H9 (cell line): ENCODE data around the gene P2RX2. TPM values are rescaled to one million over a fixed set of nuclear protein-coding genes. Genes with fewer than 3 reads are reported as not detected.

Source experiments
- DNase-seq: peaks from one replicate; pipeline ENCODE4 v3.0.0-alpha.2; 2017
- H2AFZ ChIP-seq: one replicate; pipeline ENCODE4 v1.6.1; 2013; ENCODE audit warnings: mild to moderate bottlenecking, low read length, control low read depth, moderate library complexity
- H2AK5ac ChIP-seq: 2 replicates; pipeline ENCODE4 v1.6.1; 2013; ENCODE audit warnings: low read length, control low read depth, mixed read lengths; ENCODE audit not compliant: insufficient read length
- H2BK120ac ChIP-seq: one replicate; pipeline ENCODE4 v1.6.1; 2013; ENCODE audit warnings: low read depth, mild to moderate bottlenecking, low read length, control low read depth, inconsistent platforms; ENCODE audit not compliant: poor library complexity, severe bottlenecking
- H2BK12ac ChIP-seq: 2 replicates; pipeline ENCODE4 v1.6.1; 2013; ENCODE audit warnings: low read length, control low read depth, mixed read lengths, low read depth; ENCODE audit not compliant: insufficient read length
- H2BK15ac ChIP-seq: 2 replicates; pipeline ENCODE4 v1.6.1; 2013; ENCODE audit warnings: low read depth, low read length, control low read depth
- H2BK20ac ChIP-seq: one replicate; pipeline ENCODE4 v1.6.1; 2013; ENCODE audit warnings: low read depth, mild to moderate bottlenecking, low read length, control low read depth, inconsistent platforms; ENCODE audit not compliant: poor library complexity, severe bottlenecking
- H2BK5ac ChIP-seq: 2 replicates; pipeline ENCODE4 v1.6.1; 2013; ENCODE audit warnings: low read length, control low read depth, mixed read lengths; ENCODE audit not compliant: insufficient read length
- H3K14ac ChIP-seq: 2 replicates; pipeline ENCODE4 v1.6.1; 2013; ENCODE audit warnings: low read length, control low read depth; ENCODE audit not compliant: insufficient read depth
- H3K18ac ChIP-seq: 2 replicates; pipeline ENCODE4 v1.6.1; 2013; ENCODE audit warnings: low read depth, mild to moderate bottlenecking, mixed read lengths, low read length, control low read depth; ENCODE audit not compliant: insufficient read length
- H3K23ac ChIP-seq: 2 replicates; pipeline ENCODE4 v1.6.1; 2013; ENCODE audit warnings: low read length, control low read depth, mixed read lengths, low read depth; ENCODE audit not compliant: insufficient read length
- H3K23me2 ChIP-seq: 2 replicates; pipeline ENCODE4 v1.6.1; 2013; ENCODE audit warnings: low read depth, mild to moderate bottlenecking, mixed read lengths, low read length, control low read depth; ENCODE audit not compliant: insufficient read length, poor library complexity, severe bottlenecking
- H3K27ac ChIP-seq: 2 replicates; pipeline ENCODE4 v1.5.1; 2013; ENCODE audit warnings: low read length, control low read depth, mixed read lengths, low read depth; ENCODE audit not compliant: insufficient read length
- H3K27me3 ChIP-seq: 2 replicates; pipeline ENCODE4 v1.6.1; 2013; ENCODE audit warnings: low read length, control low read depth, inconsistent platforms; ENCODE audit not compliant: insufficient read depth
- H3K4ac ChIP-seq: 2 replicates; pipeline ENCODE4 v1.6.1; 2013; ENCODE audit warnings: low read depth, mild to moderate bottlenecking, control low read depth, inconsistent platforms, low read length, moderate library complexity
- H3K4me1 ChIP-seq: 2 replicates; pipeline ENCODE4 v1.6.1; 2013; ENCODE audit warnings: low read length, control low read depth, inconsistent platforms; ENCODE audit not compliant: insufficient read depth
- H3K4me2 ChIP-seq: 2 replicates; pipeline ENCODE4 v1.6.1; 2013; ENCODE audit warnings: low read length, control low read depth, mixed read lengths; ENCODE audit not compliant: insufficient read length, insufficient read depth
- H3K56ac ChIP-seq: 2 replicates; pipeline ENCODE4 v1.6.1; 2013; ENCODE audit warnings: low read depth, mild to moderate bottlenecking, mixed read lengths, low read length, control low read depth; ENCODE audit not compliant: insufficient read length
- H3K79me1 ChIP-seq: 2 replicates; pipeline ENCODE4 v1.6.1; 2013; ENCODE audit warnings: low read depth, mild to moderate bottlenecking, moderate library complexity, low read length, control low read depth, inconsistent platforms; ENCODE audit not compliant: insufficient read depth, poor library complexity, severe bottlenecking
- H3K79me2 ChIP-seq: 2 replicates; pipeline ENCODE4 v1.6.1; 2013; ENCODE audit warnings: low read length, control low read depth, inconsistent platforms; ENCODE audit not compliant: insufficient read depth
- H3K9ac ChIP-seq: 2 replicates; pipeline ENCODE4 v1.6.1; 2013; ENCODE audit warnings: low read length, control low read depth, mixed read lengths; ENCODE audit not compliant: insufficient read length; ENCODE audit errors: extremely low read depth
- H3K9me3 ChIP-seq: one replicate; pipeline ENCODE4 v1.6.1; 2013; ENCODE audit warnings: low read depth, low read length, inconsistent platforms; ENCODE audit not compliant: control insufficient read depth
- H3T11ph ChIP-seq: one replicate; pipeline ENCODE4 v1.6.1; 2013; ENCODE audit warnings: mild to moderate bottlenecking, low read length, control low read depth, inconsistent platforms
- H4K20me1 ChIP-seq: one replicate; pipeline ENCODE4 v1.6.1; 2013; ENCODE audit not compliant: control insufficient read depth, insufficient read length, insufficient read depth
- H4K5ac ChIP-seq: 2 replicates; pipeline ENCODE4 v1.6.1; 2013; ENCODE audit warnings: low read depth, mild to moderate bottlenecking, mixed read lengths, low read length, control low read depth; ENCODE audit not compliant: insufficient read length
- H4K8ac ChIP-seq: replicated peaks from 2 replicates; pipeline ENCODE4 v1.6.1; 2013; ENCODE audit warnings: low read length, control low read depth, mixed read lengths, low read depth; ENCODE audit not compliant: insufficient read length
- H4K91ac ChIP-seq: 2 replicates; pipeline ENCODE4 v1.6.1; 2013; ENCODE audit warnings: low read depth, mild to moderate bottlenecking, moderate library complexity, mixed read lengths, low read length, control low read depth; ENCODE audit not compliant: insufficient read length
- H3K27ac Mint-ChIP-seq, 3 experiments: 2 replicates in 2 of 3; 3 replicates in 1 of 3; pipeline ENCODE4 v1.8.0; 2020 to 2021; ENCODE audit warnings: mixed read lengths in 3 of 3, mild to moderate bottlenecking in 1 of 3, moderate library complexity in 1 of 3
- H3K27me3 Mint-ChIP-seq: 2 replicates; pipeline ENCODE4 v1.8.0; 2021; ENCODE audit warnings: low read depth, mild to moderate bottlenecking, moderate library complexity, mixed read lengths
- H3K36me3 Mint-ChIP-seq, 3 experiments: 2 replicates in 2 of 3; 3 replicates in 1 of 3; pipeline ENCODE4 v1.8.0; 2020 to 2021; ENCODE audit warnings: low read depth in 3 of 3, mixed read lengths in 3 of 3; ENCODE audit not compliant: insufficient read depth in 1 of 3
- H3K4me1 Mint-ChIP-seq, 2 experiments: 2 replicates each; pipeline ENCODE4 v1.8.0; 2020; ENCODE audit warnings: mixed read lengths in 2 of 2
- H3K4me3 Mint-ChIP-seq, 2 experiments: 2 replicates in 1 of 2; 3 replicates in 1 of 2; pipeline ENCODE4 v1.8.0; 2020 to 2021; ENCODE audit warnings: mild to moderate bottlenecking in 2 of 2, mixed read lengths in 2 of 2, moderate library complexity in 1 of 2
- H3K9me3 Mint-ChIP-seq, 2 experiments: 2 replicates in 1 of 2; 3 replicates in 1 of 2; pipeline ENCODE4 v1.8.0; 2020; ENCODE audit warnings: mild to moderate bottlenecking in 2 of 2, mixed read lengths in 2 of 2, moderate library complexity in 1 of 2
- CTCF ChIP-seq: fragments of 200-600 bp; sonication (generic); conservative IDR thresholded peaks from 3 replicates; pipeline ENCODE4 v1.8.0; 2021; ENCODE audit warnings: antibody characterized with exemption, mild to moderate bottlenecking
- WGBS: extraction: QIAGEN DNeasy Blood & Tissue Kit; methylation state at CpG from one replicate; pipeline ENCODE4 v1.1.7; 2013; ENCODE audit warnings: missing lambda C conversion rate, low lambda C conversion rate, mixed read lengths; ENCODE audit not compliant: insufficient read length; ENCODE audit errors: extremely low coverage; 5-methylcytosine and 5-hydroxymethylcytosine counted together
- long read RNA-seq: library from polyadenylated mRNA; unstranded; transcript quantifications from one replicate; pipeline ENCODE4 v2.0.0, GENCODE V29; 2020
- total RNA-seq: library from RNA; stranded (reverse); gene quantifications from 2 replicates; pipeline ENCODE4 v1.2.1, GENCODE V29; 2021

The P2RX2 gene
- total RNA-seq: 1.8 and 2.2 TPM in 2 replicates
- long read RNA-seq: 0 reads

- Mint-ChIP-seq H3K36me3 (peaks cover 6 to 8% (median 8%) of the 10 kb centered on the region in 3 experiments; a peak in 6 of 7 replicates), H3K9me3 (peaks cover 21 to 23% of the 10 kb centered on the region in 2 experiments), H3K4me1 (peaks cover 5 to 15% of the 10 kb centered on the region in 2 experiments), H3K27ac (no peak within 1 kb of the TSS), H3K27me3 (peaks cover 62% of the 10 kb centered on the region), H3K4me3 (peak within 1 kb of the TSS; percentile 51 to 83)
- Histone ChIP-seq H3K9ac (no peak within 1 kb of the TSS), H3K9me3 (peaks cover 20% of the 10 kb centered on the region), H2BK15ac (no peak within 1 kb of the TSS), H3T11ph (no peak within 1 kb of the TSS), H3K14ac (no peak within 1 kb of the TSS), H3K23ac (no peak within 1 kb of the TSS), H2BK5ac (no peak within 1 kb of the TSS), H3K4me2 (no peak within 1 kb of the TSS), H3K4ac (no peak within 1 kb of the TSS), H3K4me1 (no peaks in the 10 kb centered on the region), H2AK5ac (no peak within 1 kb of the TSS), H2BK12ac (no peak within 1 kb of the TSS), H3K79me2 (no peaks in the 10 kb centered on the region), H3K23me2 (no peaks in the 10 kb centered on the region), H3K79me1 (no peaks in the 10 kb centered on the region), H2BK120ac (no peak within 1 kb of the TSS), H3K56ac (no peak within 1 kb of the TSS), H4K8ac (no peak within 1 kb of the TSS), H2AFZ (no peak within 1 kb of the TSS), H3K27ac (no peak within 1 kb of the TSS), H3K18ac (no peak within 1 kb of the TSS), H4K20me1 (no peaks in the 10 kb centered on the region), H3K27me3 (peaks cover 27% of the 10 kb centered on the region), H4K5ac (no peak within 1 kb of the TSS), H2BK20ac (no peak within 1 kb of the TSS), H4K91ac (no peak within 1 kb of the TSS)
- TF ChIP-seq CTCF: no peak
- WGBS: no CpG with 5 or more reads among the region's 49 CpGs
- peak; percentile 58 for DNase-seq
Observed at GRCh38 chr12:132618683-132619043, at the start of gene P2RX2. P2RX2 (plus strand) TSS chr12:132618776; CDS start chr12:132618817, 41 bp downstream.
